ENCODE measurements around the gene KLHL29. TPM values are rescaled to one million over a fixed set of nuclear protein-coding genes. Genes with fewer than 3 reads are reported as not detected.

The KLHL29 gene
- total and polyA plus RNA-seq, 2 of the 13 experiments (the other 11 are each of a cell fraction or from before 2014, with no cell fraction given): 0.01 TPM; not detected in 1

- TF ChIP-seq, protein P1, sequence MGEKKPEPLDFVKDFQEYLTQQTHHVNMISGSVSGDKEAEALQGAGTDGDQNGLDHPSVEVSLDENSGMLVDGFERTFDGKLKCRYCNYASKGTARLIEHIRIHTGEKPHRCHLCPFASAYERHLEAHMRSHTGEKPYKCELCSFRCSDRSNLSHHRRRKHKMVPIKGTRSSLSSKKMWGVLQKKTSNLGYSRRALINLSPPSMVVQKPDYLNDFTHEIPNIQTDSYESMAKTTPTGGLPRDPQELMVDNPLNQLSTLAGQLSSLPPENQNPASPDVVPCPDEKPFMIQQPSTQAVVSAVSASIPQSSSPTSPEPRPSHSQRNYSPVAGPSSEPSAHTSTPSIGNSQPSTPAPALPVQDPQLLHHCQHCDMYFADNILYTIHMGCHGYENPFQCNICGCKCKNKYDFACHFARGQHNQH (CRISPR knock-in tag; IDR thresholded peaks at IDR 0.05): peak; percentile 52; the same call in 1 of the 2 replicates
- TF ChIP-seq TMF1 (CRISPR knock-in tag; IDR thresholded peaks at IDR 0.05; ENCODE audit: low read depth) (no peak), MXD1 (CRISPR knock-in tag; IDR thresholded peaks at IDR 0.05) (0 out of 2 replicates have a peak, but pooled peaks have one; percentile 16), MIER2 (CRISPR knock-in tag; IDR thresholded peaks at IDR 0.05) (peak; percentile 89), MYPOP (CRISPR knock-in tag; IDR thresholded peaks at IDR 0.05) (no peak; the same call in 1 of the 2 replicates), ZNF598 (CRISPR knock-in tag; IDR thresholded peaks at IDR 0.05; ENCODE audit: borderline replicate concordance) (0 out of 2 replicates have a peak, but pooled peaks have one; percentile 48), SPEN (CRISPR knock-in tag; IDR thresholded peaks at IDR 0.05; ENCODE audit: low read depth) (peak; percentile 88), STAG1 (CRISPR knock-in tag; IDR thresholded peaks at IDR 0.05) (no peak), ZNF577 (CRISPR knock-in tag; IDR thresholded peaks at IDR 0.05; ENCODE audit: borderline replicate concordance, low read depth) (no peak), ZNF18 (CRISPR knock-in tag; IDR thresholded peaks at IDR 0.05; ENCODE audit: insufficient replicate concordance) (no peak), TSC22D2 (CRISPR knock-in tag; IDR thresholded peaks at IDR 0.05; ENCODE audit: borderline replicate concordance) (peak; percentile 27; the same call in 1 of the 2 replicates), MZF1 (CRISPR knock-in tag; IDR thresholded peaks at IDR 0.05; ENCODE audit: borderline replicate concordance) (no peak), NFKBIZ (CRISPR knock-in tag; IDR thresholded peaks at IDR 0.05) (0 out of 2 replicates have a peak, but pooled peaks have one; percentile 20), ARID5B (CRISPR knock-in tag; IDR thresholded peaks at IDR 0.05) (peak; percentile 74), KDM2A (CRISPR knock-in tag; IDR thresholded peaks at IDR 0.05; ENCODE audit: borderline replicate concordance, low read depth) (peak; percentile 80), GATAD1 (CRISPR knock-in tag; IDR thresholded peaks at IDR 0.05) (peak; percentile 65), ZNF263 (CRISPR knock-in tag; IDR thresholded peaks at IDR 0.05) (peak; percentile 18; the same call in 1 of the 2 replicates), SRF (IDR thresholded peaks at IDR 0.05; ENCODE audit: low read depth, low read length) (no peak), ZNF414 (CRISPR knock-in tag; IDR thresholded peaks at IDR 0.05) (0 out of 2 replicates have a peak, but pooled peaks have one; percentile 48), ELF1 (CRISPR knock-in tag; IDR thresholded peaks at IDR 0.05) (peak; percentile 85), FOXO1 (CRISPR knock-in tag; IDR thresholded peaks at IDR 0.05) (peak; percentile 60; the same call in 1 of the 2 replicates), ZNF282 (IDR thresholded peaks at IDR 0.05; ENCODE audit: partially characterized antibody) (no peak)
Measured at GRCh38 chr2:23658466-23658942, 273.5 kb downstream of the KLHL29 start (continued).

Measured in HepG2 (cell line).